A549 treated with GW870086 at 1 μM for 4 hours (cell line): Measurements from ENCODE around the gene HTRA1. TPM values are rescaled to one million over a fixed set of nuclear protein-coding genes. Genes with fewer than 3 reads are reported as not detected.

Experiments
- total RNA-seq: library from RNA; stranded (reverse); fragments of 200-300 nt; extraction: Qiagen RNA extraction; gene quantifications from 5 replicates; pipeline ENCODE4 v1.2.3, GENCODE V29; 2022; ENCODE audit warnings: low read depth

HTRA1 gene
- 51.9 to 68.9 TPM (median 57.0 TPM) in 5 replicates for total RNA-seq

GRCh38 chr10:122461367-122461728 lies at the start of gene HTRA1:
Gene HTRA1 (plus strand): TSS chr10:122461553. CDS start chr10:122461653, 100 bp downstream.

DNA sequence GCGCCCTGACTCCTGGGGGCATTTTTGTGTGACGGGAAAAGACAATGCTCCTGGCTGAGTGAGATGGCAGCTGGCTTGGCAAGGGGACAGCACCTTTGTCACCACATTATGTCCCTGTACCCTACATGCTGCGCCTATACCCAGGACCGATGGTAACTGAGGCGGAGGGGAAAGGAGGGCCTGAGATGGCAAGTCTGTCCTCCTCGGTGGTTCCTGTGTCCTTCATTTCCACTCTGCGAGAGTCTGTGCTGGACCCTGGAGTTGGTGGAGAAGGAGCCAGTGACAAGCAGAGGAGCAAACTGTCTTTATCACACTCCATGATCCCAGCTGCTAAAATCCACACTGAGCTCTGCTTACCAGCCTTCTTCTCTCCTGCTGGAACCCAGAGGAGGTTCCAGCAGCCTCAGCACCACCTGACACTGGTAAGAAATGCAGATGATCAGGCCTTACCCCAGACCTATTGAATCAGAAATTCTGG lies 6.7 kb upstream of the HTRA1 start, which contains the start of gene ARMS2:
ARMS2 (plus strand) TSS at position 51 of the 478 bp plus-strand sequence; CDS start at position 126, 75 bp downstream.

GRCh38 chr10:122560279-122560804 lies 99.0 kb downstream of the HTRA1 start, which contains the start of gene DMBT1:
Gene DMBT1 (plus strand): TSS chr10:122560754. CDS start chr10:122560771, 17 bp downstream.

Other genes starting within 250 kb of the HTRA1 start
- gene BTBD16, start 190.3 kb upstream of the HTRA1 start, total RNA-seq, result 0.48 to 1.7 TPM (median 0.81 TPM) in 5 replicates
- 17.3 to 26.3 TPM (median 21.3 TPM) in 5 replicates for gene PLEKHA1, start 86.8 kb upstream of the HTRA1 start, total RNA-seq
- gene ARMS2, start 6.9 kb upstream of the HTRA1 start, total RNA-seq, result not detected in 5 replicates
- gene DMBT1, start 99.2 kb downstream of the HTRA1 start, total RNA-seq, result 0.18 to 0.23 TPM (median 0.19 TPM) in 5 replicates
- not detected in 5 replicates for gene C10orf120, start 238.3 kb downstream of the HTRA1 start, total RNA-seq